Karpas-422 (cell line): ENCODE measurements around the gene SOHLH1. TPM values are rescaled to one million over a fixed set of nuclear protein-coding genes. Genes with fewer than 3 reads are reported as not detected.

Experiments used
- DNase-seq: peaks from one replicate; pipeline ENCODE4 v3.0.0-alpha.2; 2015
- H2AFZ ChIP-seq: fragments of 200-600 bp; sonication (generic); 2 replicates; pipeline ENCODE4 v1.6.1; 2014; ENCODE audit warnings: antibody characterized with exemption, low read length, mixed read lengths
- H3K27ac ChIP-seq: fragments of 200-600 bp; sonication (generic); 2 replicates; pipeline ENCODE4 v1.5.1; 2014; ENCODE audit warnings: mild to moderate bottlenecking, low read length, moderate library complexity
- H3K27me3 ChIP-seq: fragments of 200-600 bp; sonication (generic); 2 replicates; pipeline ENCODE4 v1.6.1; 2014; ENCODE audit warnings: low read length, mixed read lengths
- H3K36me3 ChIP-seq: fragments of 200-600 bp; sonication (generic); 2 replicates; pipeline ENCODE4 v1.6.1; 2014; ENCODE audit warnings: low read length, mixed read lengths; ENCODE audit not compliant: insufficient read depth
- H3K4me1 ChIP-seq: fragments of 200-600 bp; sonication (generic); 2 replicates; pipeline ENCODE4 v1.6.1; 2014; ENCODE audit warnings: mild to moderate bottlenecking, low read length, mixed read lengths
- H3K4me2 ChIP-seq: fragments of 200-600 bp; sonication (generic); 2 replicates; pipeline ENCODE4 v1.6.1; 2014; ENCODE audit warnings: low read length, low read depth, mild to moderate bottlenecking; ENCODE audit not compliant: poor library complexity, severe bottlenecking
- H3K4me3 ChIP-seq: fragments of 200-600 bp; sonication (generic); 2 replicates; pipeline ENCODE4 v1.5.1; 2014; ENCODE audit warnings: mild to moderate bottlenecking, antibody characterized with exemption, low read length, mixed read lengths
- H3K79me2 ChIP-seq: fragments of 200-600 bp; sonication (generic); 2 replicates; pipeline ENCODE4 v1.6.1; 2014; ENCODE audit warnings: mild to moderate bottlenecking, low read length, mixed read lengths
- H3K9ac ChIP-seq: fragments of 200-600 bp; sonication (generic); 2 replicates; pipeline ENCODE4 v1.6.0; 2014; ENCODE audit warnings: low read length
- H3K9me2 ChIP-seq: fragments of 200-600 bp; sonication (generic), shearing (Covaris generic); replicated peaks from 2 replicates; pipeline ENCODE4 v1.6.0; 2014; ENCODE audit warnings: mild to moderate bottlenecking, low read length, moderate library complexity; ENCODE audit not compliant: insufficient read depth
- H3K9me3 ChIP-seq: fragments of 300-700, 200-600 bp; sonication (generic); 2 replicates; pipeline ENCODE4 v1.6.1; 2014; ENCODE audit warnings: low read length, mixed read lengths
- H4K20me1 ChIP-seq: fragments of 200-600 bp; sonication (generic); 2 replicates; pipeline ENCODE4 v1.6.1; 2014; ENCODE audit warnings: mild to moderate bottlenecking, antibody characterized with exemption, low read length, low read depth; ENCODE audit not compliant: insufficient read depth
- total RNA-seq: library from RNA; depleted of rRNA; stranded (reverse); fragments of >200 nt; shearing (Covaris generic); gene quantifications from 2 replicates; pipeline ENCODE4 v1.2.3, GENCODE V29; 2014; ENCODE audit warnings: low replicate concordance

The SOHLH1 gene
- total RNA-seq, 1 experiment from 2014 or later: not detected

GRCh38 chr9:135696446-135696845 lies 2.8 kb downstream of the SOHLH1 start:
- DNase-seq: no peak
- Histone ChIP-seq H3K27ac (no peak overlapping the region), H3K27me3 (no peaks in the 10 kb centered on the region), H3K9me3 (no peaks in the 10 kb centered on the region), H3K4me3 (no peak overlapping the region), H3K4me1 (no peaks in the 10 kb centered on the region), H3K9me2 (no peaks in the 10 kb centered on the region), H2AFZ (no peak overlapping the region), H4K20me1 (no peaks in the 10 kb centered on the region), H3K9ac (no peak overlapping the region), H3K36me3 (no peaks in the 10 kb centered on the region), H3K4me2 (no peak overlapping the region), H3K79me2 (no peaks in the 10 kb centered on the region)

- H3K27me3 ChIP-seq: no peaks in the 10 kb centered on the region
- H3K4me2 ChIP-seq: no peak overlapping the region
- no peak overlapping the region for H3K4me3 ChIP-seq
- H2AFZ ChIP-seq: no peak overlapping the region
- no peaks in the 10 kb centered on the region for H3K36me3 ChIP-seq
- DNase-seq: no peak
- H3K9me3 ChIP-seq: no peaks in the 10 kb centered on the region
- no peaks in the 10 kb centered on the region for H3K79me2 ChIP-seq
- no peak overlapping the region for H3K27ac ChIP-seq
- no peaks in the 10 kb centered on the region for H3K9me2 ChIP-seq
- H4K20me1 ChIP-seq: no peaks in the 10 kb centered on the region
- H3K4me1 ChIP-seq: no peaks in the 10 kb centered on the region
- no peak overlapping the region for H3K9ac ChIP-seq
Observed at GRCh38 chr9:135695642-135696041, 3.6 kb downstream of the SOHLH1 start.

DNA sequence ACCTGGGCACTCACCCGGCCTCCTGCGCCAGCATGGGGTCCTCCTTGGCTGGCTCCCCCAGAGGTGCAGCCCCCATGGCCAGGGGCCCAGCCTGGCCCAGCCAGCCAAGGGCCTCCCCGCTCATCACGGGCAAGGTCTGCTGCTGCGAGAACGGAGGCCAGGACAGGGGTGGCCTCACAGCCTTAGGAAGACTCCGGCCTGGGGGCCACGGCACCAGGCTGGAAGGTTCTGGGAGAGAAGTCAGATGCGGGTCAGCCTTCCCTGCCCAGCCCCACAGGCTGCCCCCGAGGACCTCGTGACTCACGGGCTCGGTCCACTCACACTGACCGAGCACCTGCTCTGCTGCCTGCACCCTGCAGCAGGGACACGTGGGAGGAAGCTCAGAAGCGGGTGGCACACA lies 4.2 kb downstream of the SOHLH1 start:
- Histone ChIP-seq H3K9me3 (no peaks in the 10 kb centered on the region), H4K20me1 (no peaks in the 10 kb centered on the region), H3K27me3 (no peaks in the 10 kb centered on the region), H3K27ac (no peak overlapping the region), H3K4me2 (no peak overlapping the region), H2AFZ (no peak overlapping the region), H3K36me3 (no peaks in the 10 kb centered on the region), H3K4me3 (no peak overlapping the region), H3K79me2 (no peaks in the 10 kb centered on the region), H3K9ac (no peak overlapping the region), H3K4me1 (no peaks in the 10 kb centered on the region), H3K9me2 (no peaks in the 10 kb centered on the region)
- no peak for DNase-seq

GRCh38 chr9:135694414-135694813 lies 4.9 kb downstream of the SOHLH1 start:
- Histone ChIP-seq H3K27ac (no peak overlapping the region), H3K4me2 (no peak overlapping the region)

GRCh38 chr9:135693771-135694170 lies 5.5 kb downstream of the SOHLH1 start:
- H3K36me3 ChIP-seq: no peaks in the 10 kb centered on the region
- H2AFZ ChIP-seq: no peak overlapping the region
- H3K27me3 ChIP-seq: no peaks in the 10 kb centered on the region
- no peak overlapping the region for H3K9ac ChIP-seq
- no peak overlapping the region for H3K4me3 ChIP-seq
- H3K27ac ChIP-seq: no peak overlapping the region
- no peak for DNase-seq
- no peaks in the 10 kb centered on the region for H3K79me2 ChIP-seq
- H4K20me1 ChIP-seq: no peaks in the 10 kb centered on the region
- no peaks in the 10 kb centered on the region for H3K9me3 ChIP-seq
- no peaks in the 10 kb centered on the region for H3K4me1 ChIP-seq
- H3K9me2 ChIP-seq: no peaks in the 10 kb centered on the region
- H3K4me2 ChIP-seq: no peak overlapping the region

More at GRCh38 chr9:135694414-135694813, 4.9 kb downstream of the SOHLH1 start:
- H3K9me2 ChIP-seq: no peaks in the 10 kb centered on the region
- no peaks in the 10 kb centered on the region for H3K9me3 ChIP-seq
- no peak overlapping the region for H3K4me3 ChIP-seq
- H3K9ac ChIP-seq: no peak overlapping the region
- no peaks in the 10 kb centered on the region for H3K4me1 ChIP-seq
- no peaks in the 10 kb centered on the region for H3K36me3 ChIP-seq
- H2AFZ ChIP-seq: no peak overlapping the region
- no peaks in the 10 kb centered on the region for H3K79me2 ChIP-seq
- no peaks in the 10 kb centered on the region for H3K27me3 ChIP-seq
- no peaks in the 10 kb centered on the region for H4K20me1 ChIP-seq
- DNase-seq: no peak

GRCh38 chr9:135693265-135693664 lies 6.0 kb downstream of the SOHLH1 start:
- Histone ChIP-seq H2AFZ (no peak overlapping the region), H3K9ac (no peak overlapping the region), H3K79me2 (no peaks in the 10 kb centered on the region), H3K4me3 (no peak overlapping the region), H3K36me3 (no peaks in the 10 kb centered on the region), H3K4me1 (no peaks in the 10 kb centered on the region), H3K4me2 (no peak overlapping the region), H3K27ac (no peak overlapping the region), H3K9me2 (no peaks in the 10 kb centered on the region), H3K9me3 (no peaks in the 10 kb centered on the region), H3K27me3 (no peaks in the 10 kb centered on the region), H4K20me1 (no peaks in the 10 kb centered on the region)
- no peak for DNase-seq

- no peak overlapping the region for H3K4me3 ChIP-seq
- DNase-seq: no peak
- no peak overlapping the region for H3K4me2 ChIP-seq
Observed at GRCh38 chr9:135692410-135692809, 6.9 kb downstream of the SOHLH1 start.

DNA sequence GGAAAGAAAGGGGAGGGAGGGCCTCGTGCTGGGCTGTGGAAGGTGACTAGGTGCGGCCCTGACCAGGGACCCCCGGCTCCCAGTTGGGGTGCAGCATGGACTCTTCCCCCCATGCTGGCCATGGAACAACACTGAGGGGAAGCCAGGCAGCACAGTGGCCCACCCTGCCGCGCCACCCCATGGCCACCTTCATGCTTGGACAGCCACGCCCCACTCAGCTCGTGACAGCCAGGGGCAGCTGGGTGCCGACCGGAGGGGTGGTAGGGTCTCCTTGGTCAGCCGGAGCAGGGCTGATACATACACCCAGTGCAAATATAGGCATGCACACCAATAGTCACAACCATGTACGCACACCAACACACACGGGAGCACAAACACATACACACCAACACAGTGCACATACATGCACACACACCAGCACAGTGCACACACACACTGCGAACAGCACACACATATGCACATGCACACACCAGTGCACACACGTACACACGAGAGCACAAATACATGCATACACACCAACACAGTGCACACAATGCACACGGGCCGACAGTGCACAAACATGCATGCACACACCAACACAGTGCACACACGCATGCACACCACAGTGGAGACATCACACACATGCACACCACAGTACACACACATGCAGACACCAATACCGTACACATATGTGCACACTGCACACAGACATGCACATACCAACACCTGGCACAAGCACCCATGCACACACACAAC lies 8.3 kb downstream of the SOHLH1 start:
- H3K9ac ChIP-seq: no peak overlapping the region
- H4K20me1 ChIP-seq: 0 out of 2 replicates have a peak, but pooled peaks cover 5% of the 10 kb centered on the region
- no peak overlapping the region for H2AFZ ChIP-seq
- H3K9me2 ChIP-seq: no peaks in the 10 kb centered on the region
- H3K4me2 ChIP-seq: no peak overlapping the region
- no peaks in the 10 kb centered on the region for H3K9me3 ChIP-seq
- no peaks in the 10 kb centered on the region for H3K79me2 ChIP-seq
- no peaks in the 10 kb centered on the region for H3K36me3 ChIP-seq
- no peak overlapping the region for H3K27ac ChIP-seq
- H3K4me3 ChIP-seq: no peak overlapping the region
- H3K27me3 ChIP-seq: no peaks in the 10 kb centered on the region
- DNase-seq: no peak
- H3K4me1 ChIP-seq: no peaks in the 10 kb centered on the region

More at GRCh38 chr9:135692410-135692809, 6.9 kb downstream of the SOHLH1 start:
- Histone ChIP-seq H3K79me2 (no peaks in the 10 kb centered on the region), H3K9ac (no peak overlapping the region), H3K27me3 (no peaks in the 10 kb centered on the region), H4K20me1 (no peaks in the 10 kb centered on the region), H3K36me3 (no peaks in the 10 kb centered on the region), H3K4me1 (no peaks in the 10 kb centered on the region), H3K27ac (no peak overlapping the region), H3K9me2 (no peaks in the 10 kb centered on the region), H3K9me3 (no peaks in the 10 kb centered on the region), H2AFZ (no peak overlapping the region)
